GM18508 (cell line): ENCODE measurements around the gene NEDD8.

ENCODE experiments used
- ATAC-seq: cut with Tn5 transposase; IDR thresholded peaks from one replicate; pipeline ENCODE4 v1.9.1; 2021; ENCODE audit warnings: moderate number of reproducible peaks; ENCODE audit not compliant: insufficient read depth, unreplicated experiment

NEDD8 gene

GRCh38 chr14:24232121-24232644 lies at the start of gene NEDD8:
Gene NEDD8, minus strand, starts transcription at chr14:24232367. Its CDS starts 100 bp downstream, at chr14:24232267.
- ATAC-seq = no peak

GRCh38 chr14:24281636-24282035 lies 49.5 kb upstream of the NEDD8 start:
- ATAC-seq = no peak

- ATAC-seq = no peak
Observed at GRCh38 chr14:24280797-24281460, 48.8 kb upstream of the NEDD8 start.

DNA sequence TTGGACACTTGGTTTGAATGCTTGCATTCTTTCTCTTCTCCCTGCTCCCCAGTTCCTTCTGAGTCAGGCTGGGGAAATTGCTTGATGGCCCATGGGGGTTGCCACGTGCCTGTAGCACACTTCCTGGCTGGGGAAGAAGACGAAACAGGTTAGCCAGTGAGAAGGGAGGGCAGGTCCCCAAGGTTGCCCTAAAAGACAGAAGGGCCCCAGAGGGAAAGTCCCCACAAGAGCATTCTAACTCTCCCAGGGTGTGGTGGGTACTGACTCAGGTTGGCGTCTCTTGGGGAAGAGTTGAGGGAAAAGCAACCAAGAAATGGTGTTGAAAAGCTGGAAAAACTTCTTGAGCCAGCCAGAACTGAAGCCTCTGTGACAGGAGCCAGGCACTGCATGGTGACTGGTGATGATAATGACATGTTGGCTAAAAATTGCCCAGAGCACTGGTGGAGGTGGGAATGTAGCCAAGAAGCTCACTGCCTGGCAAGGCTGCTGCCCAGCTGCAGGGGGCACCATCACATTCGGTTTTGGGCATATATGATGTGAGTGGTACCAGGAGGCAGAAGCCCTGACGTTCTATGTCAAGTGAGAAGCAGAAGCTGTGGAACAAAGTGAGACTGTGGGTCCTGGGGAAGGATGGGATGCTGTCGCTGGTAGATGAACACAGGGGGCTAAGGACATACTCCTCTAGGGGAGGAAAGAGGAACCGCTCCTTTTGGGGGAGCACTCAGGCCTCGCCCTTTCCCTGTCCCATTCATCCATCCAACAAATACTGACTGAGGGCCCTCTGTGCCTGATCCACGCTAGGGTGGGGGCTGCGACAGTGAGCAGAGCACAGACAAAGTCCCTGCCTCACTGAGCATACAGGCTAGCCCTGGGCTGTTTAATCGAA lies 47.4 kb upstream of the NEDD8 start:
- ATAC-seq = no peak

GRCh38 chr14:24278424-24278823 lies 46.3 kb upstream of the NEDD8 start:
- ATAC-seq = no peak

DNA sequence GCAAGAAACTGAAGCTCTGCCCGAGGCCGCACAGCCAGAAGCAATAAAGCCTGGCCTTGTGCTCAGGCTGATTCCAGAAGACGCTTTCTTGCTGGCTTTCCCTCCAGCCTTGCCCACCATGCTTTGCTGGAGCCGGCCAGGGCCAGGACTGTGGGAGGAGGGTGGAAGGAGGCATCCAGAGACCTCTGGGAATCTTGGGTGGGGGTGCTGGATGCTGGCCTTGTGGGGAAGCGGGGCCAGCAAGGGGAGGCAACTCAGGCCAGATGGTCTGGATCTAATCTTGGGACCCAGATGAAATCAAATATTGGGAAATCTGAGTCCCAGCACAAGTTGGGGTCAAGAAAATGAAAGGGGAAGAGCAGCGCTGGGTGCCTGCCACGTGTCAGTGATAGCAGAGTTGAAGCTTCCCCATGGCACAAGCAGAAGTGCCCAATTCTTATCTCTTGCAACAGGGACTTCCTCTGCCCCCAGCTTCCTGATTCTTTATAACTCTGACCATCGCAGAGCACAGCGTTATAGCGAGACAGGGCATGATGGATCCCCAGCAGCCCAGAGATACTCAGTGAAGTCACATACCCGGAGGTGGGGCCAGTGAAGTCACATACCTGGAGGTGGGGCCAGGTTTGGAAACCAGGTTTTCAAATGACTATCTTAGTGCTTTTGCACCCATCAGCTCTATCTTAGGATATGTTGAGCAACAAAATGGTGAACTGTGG lies 45.6 kb upstream of the NEDD8 start:
- ATAC-seq = no peak

GRCh38 chr14:24277071-24277470 lies 44.9 kb upstream of the NEDD8 start:
- ATAC-seq = no peak

GRCh38 chr14:24274101-24274543 lies 42.0 kb upstream of the NEDD8 start:
- ATAC-seq = peak; percentile 47

- no peak for ATAC-seq
Observed at GRCh38 chr14:24273422-24273998, 41.3 kb upstream of the NEDD8 start.

DNA sequence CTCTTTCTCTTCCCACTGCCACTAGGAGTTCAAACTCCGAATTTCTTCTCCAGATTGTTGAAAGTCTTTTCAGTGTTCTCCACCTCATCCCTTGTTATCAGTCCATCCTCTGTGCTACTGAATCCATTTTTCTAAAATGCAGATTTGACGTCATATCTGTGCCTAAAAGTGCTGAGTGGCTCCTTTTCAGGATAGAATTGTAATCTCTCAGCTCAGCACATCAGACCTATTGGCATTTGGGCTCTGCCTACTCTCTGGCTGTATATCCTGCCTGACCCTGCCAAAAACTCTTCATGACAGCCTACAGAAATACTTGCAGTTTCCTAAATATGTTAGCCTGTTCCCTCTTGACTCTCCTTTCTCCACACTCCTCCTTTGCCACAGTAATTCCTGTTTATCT lies 40.3 kb upstream of the NEDD8 start:
- no peak for ATAC-seq

DNA sequence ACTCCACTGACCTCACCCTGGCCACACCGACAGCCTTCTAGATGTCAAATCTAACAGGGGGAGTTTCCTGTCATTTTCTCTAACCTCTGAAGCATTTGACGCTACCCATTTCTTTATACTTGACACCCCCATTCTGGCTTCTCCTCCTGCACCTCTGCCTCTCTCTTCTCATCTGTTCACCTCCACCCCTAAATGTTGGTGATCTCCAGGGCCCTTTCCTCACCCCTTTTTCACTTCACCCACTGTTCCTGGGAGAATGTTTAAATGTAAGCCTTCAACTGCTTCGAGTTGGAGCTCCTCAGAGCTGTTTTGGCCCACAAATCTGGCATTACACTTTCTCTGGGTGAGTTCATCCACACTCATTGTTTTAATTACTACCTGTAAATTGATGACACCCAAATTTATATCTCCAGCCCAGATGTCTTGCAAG lies 39.7 kb upstream of the NEDD8 start:
- no peak for ATAC-seq

- ATAC-seq = peak; percentile 39
Observed at GRCh38 chr14:24271134-24271833, 39.1 kb upstream of the NEDD8 start, which contains the start of gene RABGGTA. Gene RABGGTA, minus strand, starts transcription at chr14:24271597. Its CDS starts 482 bp downstream, at chr14:24271115.

DNA sequence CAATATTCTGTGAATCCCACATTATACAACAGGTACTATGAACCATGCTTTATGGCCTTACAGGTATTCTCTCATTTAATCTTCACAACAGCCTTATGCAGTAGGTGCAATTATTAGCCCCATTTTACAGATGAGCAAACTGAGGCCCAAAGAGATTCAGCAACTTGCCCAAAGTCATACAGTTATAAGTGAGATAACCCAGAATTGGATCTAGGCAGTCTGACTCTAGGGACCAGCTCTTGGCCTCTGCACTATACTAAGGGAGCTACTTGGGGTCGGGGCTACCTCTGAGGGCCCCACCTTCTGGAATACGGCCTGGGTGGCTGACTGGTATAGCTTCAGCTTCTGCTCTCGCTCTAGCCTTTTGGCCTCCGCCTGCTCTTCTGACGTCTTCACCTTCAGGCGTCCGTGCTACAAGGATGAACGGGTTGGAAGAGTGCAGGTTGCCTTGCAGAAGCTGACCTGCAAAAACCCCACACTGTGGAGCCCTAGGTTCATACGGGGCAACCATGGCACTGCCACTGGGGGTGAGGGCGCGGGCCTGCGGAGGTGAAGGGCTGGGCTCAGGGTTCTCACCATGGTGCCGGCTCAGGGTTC lies 38.5 kb upstream of the NEDD8 start:
- no peak for ATAC-seq

DNA sequence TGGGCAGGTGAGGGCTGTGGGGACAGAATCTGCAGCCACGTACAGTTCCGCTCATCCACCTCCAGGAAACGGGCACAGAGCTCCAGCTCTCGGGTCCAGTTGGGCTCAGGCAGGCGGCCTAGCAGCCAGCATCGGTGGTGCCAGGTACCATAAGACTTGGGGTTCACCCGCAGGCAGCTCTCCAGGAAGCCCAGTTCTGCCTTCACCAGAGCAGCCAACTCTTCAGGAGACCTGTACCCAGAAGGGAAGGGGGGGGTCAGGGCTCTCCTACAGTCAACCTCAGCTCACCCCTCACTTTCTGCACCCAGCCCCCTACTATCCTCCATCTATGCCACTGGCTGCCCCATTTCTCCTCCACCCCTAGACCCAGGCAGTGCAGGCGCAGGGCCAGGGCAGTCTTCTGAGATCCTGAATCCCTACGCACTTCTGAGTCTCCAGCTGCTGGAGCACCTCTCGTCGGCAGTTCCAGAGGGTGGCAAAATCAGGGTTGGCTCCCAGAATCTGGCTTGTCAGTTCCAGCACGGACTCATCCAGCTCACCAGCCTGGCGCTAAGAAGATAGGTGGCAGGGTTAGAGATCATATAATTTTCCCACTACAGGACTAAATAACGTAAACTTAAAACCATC lies 37.9 kb upstream of the NEDD8 start:
- no peak for ATAC-seq

- ATAC-seq = no peak
Observed at GRCh38 chr14:24269368-24269767, 37.2 kb upstream of the NEDD8 start.

GRCh38 chr14:24268225-24268624 lies 36.1 kb upstream of the NEDD8 start:
- ATAC-seq = no peak

DNA sequence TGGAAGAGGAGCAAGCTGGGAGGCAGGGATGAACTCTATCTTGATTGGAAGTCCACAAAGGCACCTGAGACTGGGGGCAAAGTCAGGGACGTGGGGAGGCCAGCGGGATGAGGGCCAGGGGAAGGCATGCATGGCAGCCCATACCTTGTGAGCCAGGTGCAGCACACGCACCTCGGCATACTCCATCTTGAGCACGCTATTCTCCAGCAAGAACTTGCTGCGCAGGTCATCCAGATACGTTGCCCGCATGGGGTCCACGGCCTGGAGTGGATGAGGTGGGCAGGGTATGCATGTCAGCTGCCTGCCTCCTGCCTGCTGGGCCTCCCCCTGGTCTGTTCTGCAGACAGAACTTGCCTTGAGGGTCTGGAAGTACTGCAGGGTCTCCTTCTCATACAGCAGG lies 35.3 kb upstream of the NEDD8 start:
- ATAC-seq = no peak

DNA sequence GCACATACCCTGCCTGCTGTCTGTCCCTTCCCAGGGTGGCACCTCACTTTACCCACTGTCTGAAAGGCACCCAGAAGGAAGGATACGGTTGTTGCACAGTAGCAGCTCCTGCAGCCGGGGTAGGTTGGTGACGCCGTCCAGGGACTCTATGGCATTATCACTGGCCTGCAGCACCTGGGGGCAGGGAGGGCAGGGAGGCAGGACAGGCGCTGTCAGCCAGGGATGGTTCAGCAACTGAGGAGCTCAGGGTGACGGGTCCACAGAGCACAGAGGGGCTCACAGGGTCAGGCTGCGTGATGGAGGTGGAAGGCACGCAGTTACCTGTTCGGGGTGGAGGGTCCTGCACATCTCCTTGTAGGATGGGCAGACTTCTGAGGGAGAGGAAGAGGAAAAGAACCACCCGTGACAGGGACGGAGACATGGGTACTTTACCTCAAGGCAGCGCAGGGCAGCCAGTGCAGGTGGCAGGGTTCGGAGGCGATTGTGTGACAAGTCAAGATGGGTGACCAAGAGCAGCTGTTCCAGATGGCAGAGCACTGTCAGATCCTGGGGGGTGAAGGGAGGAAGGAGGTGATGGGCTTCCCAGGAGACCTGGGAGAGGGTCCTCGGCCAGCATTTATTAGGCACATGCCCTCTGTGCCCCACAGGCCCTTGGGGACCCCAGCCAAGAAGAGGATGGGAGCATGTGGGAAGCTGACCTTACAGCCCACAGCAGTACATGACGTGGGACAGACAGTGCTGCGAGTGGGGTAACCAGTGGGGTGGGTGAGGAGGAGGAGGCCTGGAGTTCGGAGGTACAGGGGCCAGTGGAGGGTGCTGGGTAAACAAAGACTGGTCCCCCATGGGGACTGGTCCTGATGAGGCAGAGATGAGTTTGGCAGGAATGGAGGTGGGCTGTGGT lies 34.4 kb upstream of the NEDD8 start:
- no peak for ATAC-seq
